Activated naive CD4-positive, alpha-beta T cell treated with anti-CD3 and anti-CD28 coated beads, Interleukin-2, amount 10 ng/mL, durations not matched to agents 7 days and 5 days (primary cell): ENCODE measurements around the gene FKBP5.
A peak's percentile ranks its signal among the peaks of the same experiment; 100 is the strongest.
"Not testable (repeated sequence)": the region's sequence is repeated elsewhere in the genome, so short reads cannot be mapped to it uniquely, and the experiment has no call there.

Experiments
- CTCF ChIA-PET: fragments of 350-600 bp; sonication (Branson Sonifier 250); formaldehyde crosslinking; loops from one replicate; lab custom pipeline; 2021; ENCODE audit warnings: antibody characterized with exemption; lab: Charles Lee
- DNase-seq: peaks from one replicate; pipeline ENCODE4 v3.0.0-alpha.2; 2020
- H3K27ac Mint-ChIP-seq: one replicate; pipeline ENCODE4 v1.8.0; 2021; ENCODE audit warnings: mild to moderate bottlenecking, moderate library complexity, mixed read lengths
- H3K27me3 Mint-ChIP-seq: one replicate; pipeline ENCODE4 v1.8.0; 2021; ENCODE audit warnings: mild to moderate bottlenecking, mixed read lengths
- H3K36me3 Mint-ChIP-seq: one replicate; pipeline ENCODE4 v1.8.0; 2021; ENCODE audit warnings: mixed read lengths
- H3K4me1 Mint-ChIP-seq: one replicate; pipeline ENCODE4 v1.8.0; 2021; ENCODE audit warnings: mixed read lengths
- H3K4me3 Mint-ChIP-seq: one replicate; pipeline ENCODE4 v1.8.0; 2021; ENCODE audit warnings: mild to moderate bottlenecking, moderate library complexity, mixed read lengths
- H3K9me3 Mint-ChIP-seq: one replicate; pipeline ENCODE4 v1.8.0; 2021; ENCODE audit warnings: mixed read lengths

The FKBP5 gene

DNA sequence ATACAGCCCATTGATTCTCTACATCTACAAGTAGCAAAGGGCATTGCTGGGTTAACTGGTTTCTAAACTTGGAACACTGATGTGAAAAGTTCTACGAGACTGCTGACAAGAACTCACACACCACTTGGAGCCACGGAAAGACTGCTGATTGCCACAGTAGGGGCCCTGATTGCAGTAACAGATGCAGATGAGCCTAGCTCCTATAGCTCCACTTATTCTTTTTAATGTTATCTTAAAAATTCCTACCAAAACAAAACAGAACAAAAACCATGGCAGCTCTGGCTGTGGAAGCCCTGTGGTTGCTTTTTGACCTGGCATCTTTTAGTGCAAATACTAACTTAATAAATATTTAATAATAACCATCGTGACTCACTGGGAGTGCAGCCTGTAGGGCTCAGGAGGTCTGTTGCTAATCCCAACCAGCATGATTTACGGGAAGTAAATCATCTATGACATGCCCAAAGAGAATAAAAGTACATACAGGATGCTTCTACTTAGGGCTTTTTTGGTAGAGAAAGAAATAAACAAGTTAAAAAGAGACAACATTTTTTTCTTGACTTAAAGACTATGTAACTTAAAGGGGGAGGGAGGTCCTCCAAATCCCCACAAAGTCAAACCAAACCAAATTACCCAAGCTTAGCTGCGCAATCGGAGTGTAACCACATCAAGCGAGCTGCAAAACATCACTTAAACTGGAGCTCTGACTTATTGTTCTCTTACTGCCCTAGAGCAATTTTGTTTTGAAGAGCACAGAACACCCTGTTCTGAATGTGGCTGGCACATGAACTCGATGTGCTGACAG, 87.2 kb downstream of the FKBP5 start:
- peak overlapping the region; percentile 99 for H3K27ac Mint-ChIP-seq
- H3K4me3 Mint-ChIP-seq, result peak overlapping the region; percentile 77
- peak; percentile 81 for DNase-seq
- H3K9me3 Mint-ChIP-seq, result no peaks in the 10 kb centered on the region
- CTCF ChIA-PET, result interaction anchor here (0.8 to 3.9 kb wide), 11 partner anchors 9 to 135 kb away, joined by 3 to 25 read pairs (median 4); partner anchors contain the start of gene ARMC12
- H3K4me1 Mint-ChIP-seq, result peaks cover 77% of the 10 kb centered on the region
- peaks cover 34% of the 10 kb centered on the region for H3K36me3 Mint-ChIP-seq
- no peaks in the 10 kb centered on the region for H3K27me3 Mint-ChIP-seq

DNA sequence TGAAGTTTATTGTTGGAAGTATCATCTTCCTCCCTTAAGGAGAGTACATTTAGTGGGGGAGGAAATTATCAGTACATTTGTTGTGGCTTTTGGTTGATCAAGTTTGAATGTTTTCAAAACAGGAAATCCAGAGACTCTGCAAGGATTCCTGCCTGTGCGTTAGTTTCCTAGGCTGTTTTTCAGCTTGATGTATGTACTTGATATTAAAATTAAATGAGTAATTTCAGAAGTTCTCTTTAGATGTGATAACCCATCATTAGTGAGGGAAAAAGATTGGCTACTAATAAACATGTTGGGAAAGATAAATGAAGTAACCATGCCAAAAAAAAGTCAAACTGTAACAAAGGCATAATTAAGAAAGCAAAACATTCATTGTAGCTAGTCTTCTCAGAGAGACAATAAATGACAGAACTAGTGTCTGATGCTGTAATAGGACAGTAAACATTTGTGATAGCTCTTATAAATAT, 88.0 kb downstream of the FKBP5 start:
- Mint-ChIP-seq H3K9me3 (no peaks in the 10 kb centered on the region), H3K4me1 (peaks cover 78% of the 10 kb centered on the region), H3K27ac (peak overlapping the region; percentile 99), H3K4me3 (peak overlapping the region; percentile 73), H3K36me3 (peaks cover 37% of the 10 kb centered on the region), H3K27me3 (no peaks in the 10 kb centered on the region)
- DNase-seq, result no peak
- CTCF ChIA-PET, result interaction anchor here (0.7 to 3.9 kb wide), 6 partner anchors 10 to 136 kb away, joined by 3 to 25 read pairs (median 4); partner anchors contain the start of gene ARMC12

DNA sequence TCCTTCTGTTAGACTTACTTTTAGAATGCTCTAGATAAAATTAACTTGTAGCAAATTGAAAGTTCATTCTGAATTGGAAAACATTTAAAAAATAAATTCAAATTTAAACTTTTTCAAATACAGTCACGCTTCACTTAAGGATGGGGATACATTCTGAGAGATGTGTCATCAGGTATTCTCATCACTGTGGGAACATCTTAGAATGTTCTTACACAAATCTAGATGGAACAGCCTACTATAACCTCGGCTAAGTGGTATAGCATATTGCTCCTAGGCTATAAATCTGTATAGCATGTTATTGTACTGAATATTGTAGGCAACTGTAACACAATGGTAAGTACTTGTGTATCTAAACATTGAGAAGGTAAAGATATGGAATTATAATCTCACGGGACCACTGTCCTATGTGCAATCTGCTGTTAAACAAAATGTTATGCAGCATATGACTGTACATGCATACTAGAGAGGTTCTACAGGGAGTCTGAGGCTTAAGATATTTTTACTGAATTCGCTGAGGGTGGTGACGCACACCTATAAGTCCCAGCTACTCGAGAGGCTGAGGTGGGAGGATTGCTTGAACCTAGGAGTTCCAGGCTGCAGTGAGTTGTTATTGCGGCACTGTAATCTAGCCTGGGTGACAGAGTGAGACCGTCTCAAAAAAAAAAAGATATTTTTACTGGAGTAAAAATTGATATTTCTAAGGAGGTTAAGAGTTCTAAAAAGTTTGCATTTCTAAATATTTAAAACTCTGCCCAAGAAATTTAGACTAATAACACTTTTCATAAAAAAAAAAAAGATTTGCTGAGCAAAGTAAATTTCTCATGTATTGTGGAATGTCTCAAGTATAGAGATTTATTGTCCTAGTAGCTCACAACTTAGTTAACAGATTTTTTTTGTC, 88.7 kb downstream of the FKBP5 start:
- Mint-ChIP-seq H3K36me3 (peaks cover 37% of the 10 kb centered on the region), H3K27ac (peak overlapping the region; percentile 99), H3K4me3 (peak overlapping the region; percentile 73), H3K27me3 (no peaks in the 10 kb centered on the region), H3K4me1 (peaks cover 80% of the 10 kb centered on the region), H3K9me3 (no peaks in the 10 kb centered on the region)
- DNase-seq, result peak; percentile 27
- CTCF ChIA-PET, result interaction anchor here (0.7 to 3.9 kb wide), 3 partner anchors 22 to 137 kb away, joined by 4 to 25 read pairs (median 5); partner anchors contain the start of gene ARMC12

DNA sequence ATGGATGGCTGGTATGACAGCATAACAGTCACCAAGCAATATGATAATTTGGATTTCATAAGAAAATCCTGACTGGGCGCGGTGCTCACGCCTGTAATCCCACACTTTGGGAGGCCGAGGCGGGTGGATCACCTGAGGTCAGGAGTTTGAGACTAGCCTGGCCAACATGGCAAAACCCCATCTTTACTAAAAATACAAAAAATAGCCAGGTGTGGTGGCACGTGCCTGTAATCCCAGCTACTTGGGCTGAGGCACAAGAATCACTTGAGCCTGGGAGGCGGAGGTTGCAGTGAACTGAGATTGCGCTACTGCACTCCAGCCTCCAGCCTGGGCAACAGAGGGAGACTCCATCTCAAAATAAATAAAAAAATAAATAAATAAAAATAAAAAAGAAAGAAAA, 90.1 kb downstream of the FKBP5 start:
- H3K27ac Mint-ChIP-seq, H3K27me3 Mint-ChIP-seq, H3K4me3 Mint-ChIP-seq, H3K9me3 Mint-ChIP-seq, CTCF ChIA-PET, DNase-seq: not testable (repeated sequence)
- Mint-ChIP-seq H3K4me1 (peaks cover 84% of the 10 kb centered on the region), H3K36me3 (peaks cover 42% of the 10 kb centered on the region)

DNA sequence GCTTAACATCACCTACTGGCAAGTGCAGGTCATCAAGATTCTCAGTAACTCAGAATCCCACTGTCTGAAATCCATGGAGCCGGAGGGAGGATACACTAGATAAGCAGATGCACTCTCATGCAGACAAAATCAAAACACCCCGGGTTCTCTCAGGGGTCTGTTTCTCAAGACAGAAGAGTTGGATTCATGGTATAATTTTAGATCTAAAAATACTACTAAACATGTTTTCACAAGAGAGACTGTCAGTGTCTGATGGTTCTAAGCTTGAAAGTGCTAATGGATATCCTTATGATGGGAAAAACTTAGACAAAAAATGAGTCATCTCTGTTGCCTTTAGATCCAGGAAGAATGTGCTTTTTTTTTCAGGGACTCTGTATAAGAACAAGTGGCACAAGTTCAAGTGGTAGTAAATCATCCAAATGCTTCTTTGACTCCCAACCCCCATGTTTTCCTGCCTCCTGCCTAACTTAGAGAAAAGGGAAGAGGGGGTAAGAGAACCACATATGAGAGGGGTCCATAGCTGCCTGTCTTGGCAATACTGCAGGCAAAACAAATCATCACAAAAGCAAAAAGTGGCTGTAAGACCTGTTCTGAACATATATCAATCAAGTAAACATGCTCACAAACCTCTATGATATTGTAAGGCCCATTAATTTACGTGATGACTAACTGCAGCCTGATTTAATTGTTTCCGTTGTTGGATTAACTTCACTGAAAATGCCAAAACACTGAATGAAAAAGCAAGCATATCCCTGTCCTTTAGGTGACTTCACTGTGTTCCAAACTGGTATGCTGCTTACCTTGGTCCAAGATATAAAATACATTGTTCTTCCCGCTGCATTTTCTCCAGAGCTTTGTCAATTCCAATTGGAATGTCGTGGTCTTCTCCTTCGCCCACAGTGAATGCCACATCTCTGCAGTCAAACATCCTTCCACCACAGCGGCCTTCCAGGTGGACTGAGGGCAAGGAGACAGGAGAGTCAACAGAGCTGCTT, 92.0 kb downstream of the FKBP5 start:
- DNase-seq, result no peak
- H3K27ac Mint-ChIP-seq, result peak overlapping the region; percentile 68
- H3K4me1 Mint-ChIP-seq, result peaks cover 83% of the 10 kb centered on the region
- H3K4me3 Mint-ChIP-seq, result no peak overlapping the region
- CTCF ChIA-PET, result interaction anchor here (0.5 to 0.9 kb wide), 2 partner anchors 27 to 436 kb away, joined by 3 to 4 read pairs; no protein-coding TSS in a partner anchor
- no peaks in the 10 kb centered on the region for H3K9me3 Mint-ChIP-seq
- no peaks in the 10 kb centered on the region for H3K27me3 Mint-ChIP-seq
- peaks cover 52% of the 10 kb centered on the region for H3K36me3 Mint-ChIP-seq

DNA sequence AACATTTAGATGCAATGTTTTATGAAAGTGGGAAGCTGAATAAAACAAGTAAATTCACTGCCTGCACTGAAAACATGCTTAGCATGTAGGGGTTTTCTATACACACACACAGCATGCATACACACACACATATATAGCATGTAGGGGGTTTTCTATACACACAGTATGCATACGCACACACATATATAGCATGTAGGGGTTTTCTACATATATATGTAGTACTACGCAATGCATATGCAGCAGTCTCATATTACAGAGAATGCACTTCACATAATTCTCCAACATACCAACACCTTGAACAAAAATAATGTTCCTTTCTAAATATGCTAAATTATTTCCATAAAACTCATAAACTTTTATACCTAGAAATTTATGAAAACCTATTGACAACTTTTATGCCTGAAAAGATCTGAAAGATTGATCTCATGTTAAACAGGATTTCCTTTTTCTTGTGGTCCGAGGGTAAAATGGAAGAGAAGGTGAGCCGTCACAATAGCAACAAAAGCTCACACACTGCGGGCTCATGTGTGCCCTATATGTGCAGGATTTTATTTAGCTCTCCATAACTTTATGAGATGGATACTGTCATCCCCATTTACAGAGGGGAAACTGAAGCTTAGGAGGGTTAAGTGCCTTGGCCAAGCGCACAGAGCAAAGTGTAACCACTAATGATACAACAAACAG, 94.1 kb downstream of the FKBP5 start:
- peaks cover 84% of the 10 kb centered on the region for H3K4me1 Mint-ChIP-seq

DNA sequence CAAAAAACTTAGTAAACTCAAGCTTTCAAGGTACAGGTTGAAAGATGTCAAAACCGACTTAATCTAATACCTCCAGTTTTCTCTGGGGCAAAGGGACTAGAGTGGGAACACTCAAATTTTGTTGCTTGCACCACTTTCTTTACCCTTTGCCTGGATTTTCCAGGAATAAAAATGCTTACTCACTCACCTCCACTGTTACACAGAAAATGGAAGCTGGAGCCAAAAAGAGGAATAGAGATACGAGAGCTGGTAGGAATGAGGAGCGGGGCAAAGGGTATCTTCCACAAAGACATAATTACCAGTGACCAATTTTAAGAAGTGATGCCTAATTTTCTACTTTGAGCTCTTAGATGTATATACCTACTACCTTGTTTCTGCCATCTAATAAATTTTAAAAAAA, 96.5 kb downstream of the FKBP5 start:
- CTCF ChIA-PET, result interaction anchor here (1.2 to 7.1 kb wide), 5 partner anchors 10 to 144 kb away, joined by 3 to 57 read pairs (median 5); partner anchors contain the start of gene ARMC12
- Mint-ChIP-seq H3K27me3 (no peaks in the 10 kb centered on the region), H3K27ac (no peak overlapping the region), H3K9me3 (no peaks in the 10 kb centered on the region), H3K4me3 (no peak overlapping the region), H3K4me1 (peaks cover 74% of the 10 kb centered on the region), H3K36me3 (peaks cover 62% of the 10 kb centered on the region)
- no peak for DNase-seq

More for the DNA sequence above, 94.1 kb downstream of the FKBP5 start:
- peak overlapping the region; percentile 53 for H3K27ac Mint-ChIP-seq
- CTCF ChIA-PET, result interaction anchor here (1.0 to 2.3 kb wide), 5 partner anchors 10 to 141 kb away, joined by 3 to 15 read pairs (median 3); partner anchors contain the start of gene ARMC12
- peak; percentile 26 for DNase-seq
- H3K9me3 Mint-ChIP-seq, result no peaks in the 10 kb centered on the region
- H3K4me3 Mint-ChIP-seq, result peak overlapping the region; percentile 3
- peaks cover 66% of the 10 kb centered on the region for H3K36me3 Mint-ChIP-seq
- no peaks in the 10 kb centered on the region for H3K27me3 Mint-ChIP-seq

DNA sequence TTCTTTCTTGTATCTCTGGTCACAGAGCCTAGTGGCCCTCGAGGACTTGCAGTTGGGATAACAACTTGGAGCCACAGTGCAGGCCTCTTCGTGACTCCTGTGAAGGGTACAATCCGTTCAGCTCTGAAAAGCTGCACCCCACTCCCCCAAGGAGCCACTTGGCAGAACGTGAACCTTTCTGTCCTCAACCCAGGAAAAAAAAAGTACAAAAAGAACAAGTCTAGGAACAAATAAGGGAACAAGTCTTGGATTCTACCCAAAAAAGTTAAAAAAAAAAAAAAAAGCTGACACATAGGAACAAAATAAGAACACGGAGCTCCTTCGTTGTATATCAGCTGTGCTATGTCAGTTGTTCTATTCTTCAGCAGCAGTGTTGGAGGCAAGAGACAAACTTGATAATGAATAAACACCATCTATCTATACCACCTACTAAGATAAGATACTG, 98.1 kb downstream of the FKBP5 start:
- peaks cover 57% of the 10 kb centered on the region for H3K36me3 Mint-ChIP-seq
- no peak for DNase-seq
- no peaks in the 10 kb centered on the region for H3K9me3 Mint-ChIP-seq
- no peak overlapping the region for H3K4me3 Mint-ChIP-seq
- CTCF ChIA-PET, result interaction anchor here (0.7 to 7.1 kb wide), 6 partner anchors 10 to 145 kb away, joined by 3 to 57 read pairs (median 5); partner anchors contain the start of gene ARMC12
- no peaks in the 10 kb centered on the region for H3K27me3 Mint-ChIP-seq
- peaks cover 75% of the 10 kb centered on the region for H3K4me1 Mint-ChIP-seq
- no peak overlapping the region for H3K27ac Mint-ChIP-seq

DNA sequence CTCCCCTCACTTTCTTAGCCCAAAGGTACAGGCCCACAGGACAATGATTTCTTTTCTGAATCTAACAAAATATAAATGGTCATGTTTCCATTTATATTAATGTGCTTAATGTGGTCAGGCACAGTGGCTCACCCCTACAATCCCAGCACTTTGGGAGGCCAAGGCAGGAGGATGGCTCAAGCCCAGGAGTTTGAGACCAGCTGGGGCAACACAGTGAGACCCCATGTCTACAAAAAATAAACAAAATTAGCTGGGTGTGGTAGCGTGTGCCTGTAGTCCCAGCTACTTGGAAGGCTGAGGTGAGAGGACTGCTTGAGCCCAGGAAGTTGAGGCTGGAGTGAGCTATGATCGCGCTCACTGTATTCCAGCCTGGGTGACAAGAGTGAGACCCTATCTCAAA, 98.8 kb downstream of the FKBP5 start:
- H3K4me3 Mint-ChIP-seq, result no peak overlapping the region
- peak overlapping the region; percentile 59 for H3K27ac Mint-ChIP-seq
- DNase-seq, result no peak
- peaks cover 53% of the 10 kb centered on the region for H3K36me3 Mint-ChIP-seq
- CTCF ChIA-PET, result interaction anchor here (3.1 to 7.1 kb wide), 2 partner anchors 13 to 146 kb away, joined by 12 to 57 read pairs; partner anchors contain the start of gene ARMC12
- peaks cover 70% of the 10 kb centered on the region for H3K4me1 Mint-ChIP-seq
- H3K27me3 Mint-ChIP-seq, result no peaks in the 10 kb centered on the region
- H3K9me3 Mint-ChIP-seq, result no peaks in the 10 kb centered on the region

DNA sequence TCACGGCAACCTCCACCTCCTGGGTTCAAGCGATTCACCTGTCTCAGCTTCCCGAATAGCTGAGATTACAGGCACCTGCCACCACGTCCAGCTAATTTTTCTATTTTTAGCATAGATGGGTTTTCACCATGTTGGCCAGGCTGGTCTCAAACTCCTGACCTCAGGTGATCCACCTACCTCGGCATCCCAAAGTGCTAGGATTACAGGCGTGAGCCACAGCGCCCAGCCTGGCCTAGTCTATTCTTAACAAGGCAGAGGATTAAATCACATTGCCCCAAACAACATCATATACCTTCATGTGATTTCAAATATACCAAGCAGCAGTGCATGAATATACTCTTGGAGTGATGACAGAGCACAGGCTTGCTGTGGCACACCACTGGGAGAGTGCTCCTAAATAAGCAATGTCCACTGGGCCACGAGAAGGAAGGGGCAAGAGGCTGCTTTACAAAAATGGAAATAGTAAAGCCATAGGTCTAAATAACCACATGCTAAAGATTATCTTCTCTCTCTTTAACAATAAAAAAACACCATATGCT, 99.4 kb downstream of the FKBP5 start:
- peaks cover 47% of the 10 kb centered on the region for H3K36me3 Mint-ChIP-seq
- no peak for DNase-seq
- H3K9me3 Mint-ChIP-seq, result no peaks in the 10 kb centered on the region
- CTCF ChIA-PET, result interaction anchor here (0.7 to 7.1 kb wide), 5 partner anchors 11 to 147 kb away, joined by 3 to 57 read pairs (median 4); partner anchors contain the start of gene ARMC12
- no peaks in the 10 kb centered on the region for H3K27me3 Mint-ChIP-seq
- no peak overlapping the region for H3K4me3 Mint-ChIP-seq
- H3K4me1 Mint-ChIP-seq, result peaks cover 70% of the 10 kb centered on the region
- peak overlapping the region; percentile 19 for H3K27ac Mint-ChIP-seq

DNA sequence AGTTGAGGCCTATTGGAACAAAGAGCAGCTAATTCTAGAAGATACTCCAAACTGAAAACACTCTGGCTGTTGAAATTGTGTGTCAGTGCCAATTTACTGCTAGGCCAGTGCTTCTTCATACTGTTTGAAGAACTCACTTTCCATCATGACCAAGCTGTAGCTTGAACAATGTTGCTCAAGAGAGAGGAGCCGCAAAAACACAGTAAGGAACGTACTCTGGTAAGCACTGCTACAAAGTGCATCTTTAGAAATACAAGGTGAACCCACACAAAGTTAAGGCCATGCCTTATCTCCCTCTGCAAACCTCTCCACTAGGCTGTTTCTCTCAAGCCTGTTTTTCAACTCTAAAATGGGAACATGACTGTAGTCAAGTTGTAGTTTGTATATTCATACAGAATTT, 101.5 kb downstream of the FKBP5 start:
- H3K27ac Mint-ChIP-seq, result peak overlapping the region; percentile 29
- DNase-seq, result no peak
- no peaks in the 10 kb centered on the region for H3K27me3 Mint-ChIP-seq
- peaks cover 63% of the 10 kb centered on the region for H3K4me1 Mint-ChIP-seq
- H3K9me3 Mint-ChIP-seq, result no peaks in the 10 kb centered on the region
- peaks cover 41% of the 10 kb centered on the region for H3K36me3 Mint-ChIP-seq
- H3K4me3 Mint-ChIP-seq, result no peak overlapping the region
- CTCF ChIA-PET, result interaction anchor here (1.0 to 7.1 kb wide), 7 partner anchors 15 to 149 kb away, joined by 3 to 57 read pairs (median 5); partner anchors contain the start of gene ARMC12

DNA sequence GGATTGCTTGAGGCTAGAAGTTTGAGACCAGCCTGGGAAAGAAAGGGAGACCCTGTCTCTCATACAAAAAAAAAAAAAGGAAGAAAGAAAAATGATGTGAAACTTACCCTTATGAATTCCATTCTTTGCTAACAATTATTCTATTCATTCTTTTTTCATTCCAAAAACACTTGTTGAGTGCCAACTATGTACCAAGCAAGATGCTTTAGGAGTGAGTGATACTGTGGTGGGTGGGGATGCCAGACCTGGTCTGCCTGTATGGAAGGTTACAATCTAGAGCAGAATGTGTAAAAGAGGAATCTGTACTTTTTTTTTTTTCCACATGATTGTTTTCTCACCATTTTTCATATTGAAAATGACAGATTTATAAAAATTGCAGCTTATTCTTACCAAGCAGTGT, 102.2 kb downstream of the FKBP5 start:
- Mint-ChIP-seq H3K36me3 (peaks cover 39% of the 10 kb centered on the region), H3K4me1 (peaks cover 63% of the 10 kb centered on the region), H3K27me3 (no peaks in the 10 kb centered on the region), H3K4me3 (no peak overlapping the region), H3K27ac (peak overlapping the region; percentile 60), H3K9me3 (no peaks in the 10 kb centered on the region)
- CTCF ChIA-PET, result interaction anchor here (1.1 to 7.1 kb wide), 5 partner anchors 17 to 150 kb away, joined by 3 to 57 read pairs (median 5); partner anchors contain the start of gene ARMC12
- DNase-seq, result no peak
